ENCODE results near the gene CTAG1B.
"Not testable (repeated sequence)": the region's sequence is repeated elsewhere in the genome, so short reads cannot be mapped to it uniquely, and the experiment has no call there.

- TF ChIP-seq YY1 (IDR thresholded peaks at IDR 0.05; ENCODE audit: insufficient read depth, insufficient read length); ZNF274 (IDR thresholded peaks at IDR 0.05; ENCODE audit: low read depth, low read length): not testable (repeated sequence)
These were observed 14.6 kb upstream of the CTAG1B start for GRCh38 chrX:154633661-154634060.

Measured in NT2/D1 (cell line).